ENCODE data around the gene MT1B.

DNA sequence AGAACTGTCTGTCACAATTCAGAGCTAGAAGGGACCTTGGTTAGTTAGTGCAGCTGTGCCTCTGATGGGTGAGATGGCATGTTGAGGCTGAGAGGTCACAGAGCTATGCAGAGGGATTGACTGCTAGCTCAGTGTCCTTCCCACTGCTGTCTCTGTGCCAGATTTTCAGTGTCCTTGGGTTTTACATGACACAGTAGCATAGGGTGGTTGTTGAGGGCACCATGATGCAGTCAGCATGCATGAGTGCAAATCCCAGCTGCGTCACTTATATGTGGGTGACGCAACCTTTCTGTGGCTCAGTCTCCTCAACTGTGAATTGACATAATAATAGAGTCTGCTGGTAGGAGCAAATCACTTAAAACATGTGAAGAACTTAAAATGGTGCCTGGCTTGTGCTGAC lies 10.5 kb upstream of the MT1B start:
- TF ChIP-seq POLR2A (IDR thresholded peaks at IDR 0.05) = no peak
- no peak for TF ChIP-seq CTCF (IDR thresholded peaks at IDR 0.05)

Measured in right lobe of liver (tissue), 4 donors.